A549 (cell line): ENCODE measurements around the gene PTCD3. TPM values are rescaled to one million over a fixed set of nuclear protein-coding genes. Genes with fewer than 3 reads are reported as not detected.

Source experiments
- ATAC-seq, 2 experiments: fragments of 200-7000 bp in 1 of 2; fragments of >200 bp in 1 of 2; cut with Nextera tagmentation in 1 of 2; cut with Tn5 transposase in 1 of 2; 3 replicates each; pipeline versions ENCODE4 v1.8.0 to v1.9.1; 2018 to 2020; ENCODE audit warnings: mild to moderate bottlenecking in 1 of 2, moderate library complexity in 1 of 2
- CTCF ChIA-PET: fragments of 300-600 bp; sonication (Branson Sonifier 250); formaldehyde crosslinking; extraction: SDS; loops from one replicate; lab custom pipeline; 2021; ENCODE audit warnings: antibody characterized with exemption, inconsistent platforms; lab: Yijun Ruan, JAX
- POLR2A ChIA-PET: fragments of 350-600 bp; formaldehyde crosslinking; extraction: SDS; loops from one replicate; lab custom pipeline; 2021; ENCODE audit warnings: antibody characterized with exemption, inconsistent platforms; lab: Yijun Ruan, JAX
- DNase-seq, 2 experiments: peaks; one replicate each; pipeline versions ENCODE4 v3.0.0 to v3.0.0-alpha.2; 2011 to 2016; ENCODE audit warnings: low read depth in 1 of 2, low spot score in 1 of 2
- FAIRE-seq: peaks from 2 replicates; lab custom pipeline; 2011; peaks lifted over from hg19 to GRCh38; lab: Jason Lieb, UNC
- H3K27ac ChIP-seq, 2 experiments: fragments of >200 bp; sonication (Bioruptor Twin); formaldehyde crosslinking; 3 replicates each; pipeline ENCODE4 v1.5.1; 2016 to 2017
- H3K4me1 ChIP-seq: fragments of >200 bp; sonication (Bioruptor Twin); formaldehyde crosslinking; 3 replicates; pipeline ENCODE4 v1.6.1; 2016
- H3K4me2 ChIP-seq: fragments of >200 bp; sonication (Bioruptor Twin); formaldehyde crosslinking; 3 replicates; pipeline ENCODE4 v1.6.1; 2016
- H3K4me3 ChIP-seq: fragments of >200 bp; sonication (Bioruptor Twin); formaldehyde crosslinking; 3 replicates; pipeline ENCODE4 v1.5.1; 2016
- H3K9me3 ChIP-seq: fragments of >200 bp; sonication (Bioruptor Twin); formaldehyde crosslinking; 3 replicates; pipeline ENCODE4 v1.6.1; 2016
- CBX8 ChIP-seq: fragments of 200-600 bp; sonication (generic); IDR thresholded peaks from 2 replicates; pipeline ENCODE4 v1.6.1; 2016
- CHD4 ChIP-seq: fragments of 200-600 bp; sonication (generic); IDR thresholded peaks from 2 replicates; pipeline ENCODE4 v1.6.1; 2016; ENCODE audit warnings: antibody characterized with exemption, mild to moderate bottlenecking, borderline replicate concordance
- EHMT2 ChIP-seq: fragments of 200-600 bp; sonication (generic); IDR thresholded peaks from 2 replicates; pipeline ENCODE4 v1.6.1; 2016; ENCODE audit warnings: antibody characterized with exemption, low read depth, mild to moderate bottlenecking, moderate library complexity
- FOSL2 ChIP-seq, 2 experiments: fragments of 450-650 bp in 1 of 2; fragments of >200 bp in 1 of 2; sonication (Bioruptor Twin) in 1 of 2; formaldehyde crosslinking; IDR thresholded peaks; 2 replicates each; pipeline versions ENCODE4 v1.5.0 to v1.6.1; 2016 to 2020; ENCODE audit warnings: mild to moderate bottlenecking in 1 of 2, moderate library complexity in 1 of 2
- GATA3 ChIP-seq: IDR thresholded peaks from 2 replicates; pipeline ENCODE4 v1.6.1; 2012; ENCODE audit warnings: borderline replicate concordance
- HEYL ChIP-seq: fragments of 250-450 bp; sonication (Bioruptor Pico); IDR thresholded peaks from 2 replicates; pipeline ENCODE4 v1.8.0; 2021; ENCODE audit warnings: mild to moderate bottlenecking, moderate library complexity
- JUN ChIP-seq, 2 experiments: fragments of >200 bp; sonication (Bioruptor Twin); formaldehyde crosslinking; IDR thresholded peaks; 2 replicates in 1 of 2; 3 replicates in 1 of 2; pipeline ENCODE4 v1.6.1; 2016 to 2017
- JUNB ChIP-seq: fragments of >200 bp; sonication (Bioruptor Twin); formaldehyde crosslinking; IDR thresholded peaks from 2 replicates; pipeline ENCODE4 v1.6.1; 2016
- NPAS2 ChIP-seq: fragments of 250-450 bp; sonication (Bioruptor Pico); IDR thresholded peaks from 2 replicates; pipeline ENCODE4 v1.8.0; 2022; ENCODE audit warnings: mild to moderate bottlenecking, moderate library complexity, borderline replicate concordance
- PHF8 ChIP-seq: fragments of 200-600 bp; sonication (generic); IDR thresholded peaks from 2 replicates; pipeline ENCODE4 v1.6.1; 2016; ENCODE audit warnings: low read depth, mild to moderate bottlenecking, antibody characterized with exemption, moderate library complexity, borderline replicate concordance
- RCOR1 ChIP-seq: fragments of 150-350 bp; IDR thresholded peaks from 2 replicates; pipeline ENCODE4 v1.6.1; 2014; ENCODE audit warnings: antibody characterized with exemption, low read length, low read depth
- RFX5 ChIP-seq: fragments of 450-650 bp; IDR thresholded peaks from 2 replicates; pipeline ENCODE4 v1.7.1; 2014; ENCODE audit warnings: antibody characterized with exemption, mild to moderate bottlenecking, moderate library complexity
- SREBF2 ChIP-seq: fragments of 450-650 bp; IDR thresholded peaks from 2 replicates; pipeline ENCODE4 v1.6.1; 2014; ENCODE audit warnings: mild to moderate bottlenecking, moderate library complexity
- TP53 ChIP-seq: fragments of 250-450 bp; sonication (Bioruptor Pico); IDR thresholded peaks from 2 replicates; pipeline ENCODE4 v1.5.0; 2021; ENCODE audit warnings: mild to moderate bottlenecking, moderate library complexity
- ZC3H11A ChIP-seq: fragments of 450-650 bp; IDR thresholded peaks from 2 replicates; pipeline ENCODE4 v1.6.1; 2014; ENCODE audit warnings: antibody characterized with exemption, mild to moderate bottlenecking
- ZFP36 ChIP-seq: fragments of 450-650 bp; IDR thresholded peaks from 2 replicates; pipeline ENCODE4 v1.6.1; 2014; ENCODE audit warnings: borderline replicate concordance; ENCODE audit not compliant: partially characterized antibody
- WGBS: methylation state at CpG from one replicate; pipeline ENCODE4 v1.1.6; 2017; ENCODE audit errors: missing lambda C conversion rate; 5-methylcytosine and 5-hydroxymethylcytosine counted together
- polyA plus RNA-seq, 4 experiments: library from polyadenylated mRNA; depleted of rRNA in 3 of 4; stranded (reverse); fragments of >200 nt; fragmentation: RNase III in 1 of 4; extraction: RNeasy Plus Mini Kit Qiagen cat#74134 plus additional on column Dnase treatment in 1 of 4; gene quantifications; 2 replicates in 3 of 4; 3 replicates in 1 of 4; pipeline ENCODE4 v1.2.3, GENCODE V29; 2011 to 2017
- TF ChIP-seq, protein P1 (sequence below): fragments of >200 bp; sonication (Bioruptor Twin); formaldehyde crosslinking; IDR thresholded peaks from 3 replicates; pipeline ENCODE4 v1.5.1; 2016
- TF ChIP-seq, protein P2 (sequence below): fragments of 250-450 bp; sonication (Bioruptor Pico); IDR thresholded peaks from 2 replicates; pipeline ENCODE4 v1.5.0; 2021; ENCODE audit warnings: mild to moderate bottlenecking, moderate library complexity, borderline replicate concordance
- TF ChIP-seq, protein P3 (sequence below): fragments of 450-650 bp; IDR thresholded peaks from 2 replicates; pipeline ENCODE4 v1.6.1; 2014; ENCODE audit warnings: antibody characterized with exemption
- TF ChIP-seq, protein P4 (sequence below): IDR thresholded peaks from 2 replicates; pipeline ENCODE4 v1.6.1; 2012; ENCODE audit warnings: low read depth, borderline replicate concordance

PTCD3 gene
- polyA plus RNA-seq, 2 of the 4 experiments (the other 2 are of a cell fraction), result 200 to 260 TPM

DNA sequence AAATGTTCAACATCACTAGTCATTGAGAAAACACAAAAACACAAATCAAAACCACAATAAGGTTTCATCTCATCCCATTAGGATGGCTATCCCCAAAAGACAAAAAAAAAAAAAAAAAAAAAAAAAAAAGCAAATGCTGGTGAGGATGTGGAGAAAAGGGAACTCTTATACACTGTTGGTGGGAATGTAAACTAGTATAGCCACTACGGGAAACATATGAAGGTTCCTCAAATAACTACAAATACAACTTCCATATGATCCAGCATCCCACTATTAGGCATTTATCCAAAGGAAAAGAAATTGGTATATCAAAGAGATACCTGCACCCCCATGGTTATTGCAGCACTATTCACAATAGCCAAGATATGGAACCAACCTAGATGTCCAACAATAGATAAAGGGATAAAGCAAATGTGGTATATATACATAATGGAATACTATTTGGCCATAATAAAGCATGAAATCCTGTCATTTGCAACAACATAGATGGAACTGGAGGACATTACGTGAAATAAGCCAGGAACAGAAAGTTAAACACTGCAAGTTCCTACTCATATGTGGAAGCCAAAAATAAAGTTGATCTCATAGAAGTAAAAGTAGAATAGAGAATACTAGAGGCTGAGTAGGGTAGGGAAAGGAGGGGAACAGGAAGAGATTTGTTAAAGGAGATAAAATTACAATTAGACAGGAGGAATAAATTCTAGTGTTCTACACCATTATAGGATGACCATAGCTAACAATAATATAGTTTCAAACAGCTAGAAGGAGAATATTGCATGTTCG, 8.7 kb upstream of the PTCD3 start (continued):
- no peak for TF ChIP-seq RCOR1
- no peak for TF ChIP-seq GATA3
- TF ChIP-seq ZC3H11A, result no peak
- TF ChIP-seq RFX5, result no peak
- TF ChIP-seq JUN (IDR thresholded peaks at IDR 0.05), result no peak
- TF ChIP-seq CHD4, result no peak
- TF ChIP-seq PHF8, result no peak

DNA sequence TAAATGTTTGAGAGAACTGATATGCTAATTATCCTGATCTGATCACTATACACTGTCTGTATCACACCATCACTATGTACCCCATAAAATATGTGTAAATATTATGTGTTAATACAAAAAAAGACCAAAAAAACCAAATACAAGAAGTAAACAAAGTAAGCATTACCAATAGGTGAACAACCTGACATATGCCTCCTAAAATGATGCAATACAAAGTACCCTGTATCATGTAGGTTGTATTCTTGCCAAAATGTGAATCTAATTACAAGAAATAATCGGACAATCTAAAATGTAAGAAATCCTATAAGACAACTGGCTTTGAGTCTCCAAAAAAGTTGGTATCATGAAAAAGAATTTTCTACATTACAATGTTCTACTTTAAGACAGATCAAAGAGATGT, 8.1 kb upstream of the PTCD3 start:
- 86% methylated on average over 1 of the region's 1 CpG for WGBS
- ATAC-seq, result no peak
- H3K9me3 ChIP-seq, result no peaks in the 10 kb centered on the region
- no peaks in the 10 kb centered on the region for H3K4me1 ChIP-seq
- DNase-seq, result no peak
- ChIA-PET CTCF (interaction anchor here (1.2 to 2.9 kb wide), 7 partner anchors 10 to 210 kb away, joined by 3 to 17 read pairs (median 3); partner anchors contain the start of gene ST3GAL5), POLR2A (no interaction called here)
- TF ChIP-seq, protein P1, sequence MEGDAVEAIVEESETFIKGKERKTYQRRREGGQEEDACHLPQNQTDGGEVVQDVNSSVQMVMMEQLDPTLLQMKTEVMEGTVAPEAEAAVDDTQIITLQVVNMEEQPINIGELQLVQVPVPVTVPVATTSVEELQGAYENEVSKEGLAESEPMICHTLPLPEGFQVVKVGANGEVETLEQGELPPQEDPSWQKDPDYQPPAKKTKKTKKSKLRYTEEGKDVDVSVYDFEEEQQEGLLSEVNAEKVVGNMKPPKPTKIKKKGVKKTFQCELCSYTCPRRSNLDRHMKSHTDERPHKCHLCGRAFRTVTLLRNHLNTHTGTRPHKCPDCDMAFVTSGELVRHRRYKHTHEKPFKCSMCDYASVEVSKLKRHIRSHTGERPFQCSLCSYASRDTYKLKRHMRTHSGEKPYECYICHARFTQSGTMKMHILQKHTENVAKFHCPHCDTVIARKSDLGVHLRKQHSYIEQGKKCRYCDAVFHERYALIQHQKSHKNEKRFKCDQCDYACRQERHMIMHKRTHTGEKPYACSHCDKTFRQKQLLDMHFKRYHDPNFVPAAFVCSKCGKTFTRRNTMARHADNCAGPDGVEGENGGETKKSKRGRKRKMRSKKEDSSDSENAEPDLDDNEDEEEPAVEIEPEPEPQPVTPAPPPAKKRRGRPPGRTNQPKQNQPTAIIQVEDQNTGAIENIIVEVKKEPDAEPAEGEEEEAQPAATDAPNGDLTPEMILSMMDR, result no peak
- no peak for TF ChIP-seq NPAS2 (CRISPR knock-in tag)
- no peak for TF ChIP-seq TP53
- no peak for TF ChIP-seq ZFP36
- no peak for TF ChIP-seq JUN (IDR thresholded peaks at IDR 0.05)
- no peak for TF ChIP-seq FOSL2 (IDR thresholded peaks at IDR 0.05)
- no peak for TF ChIP-seq FOSL2 (CRISPR knock-in tag; IDR thresholded peaks at IDR 0.05)
- no peak for TF ChIP-seq EHMT2
- TF ChIP-seq, protein P2, sequence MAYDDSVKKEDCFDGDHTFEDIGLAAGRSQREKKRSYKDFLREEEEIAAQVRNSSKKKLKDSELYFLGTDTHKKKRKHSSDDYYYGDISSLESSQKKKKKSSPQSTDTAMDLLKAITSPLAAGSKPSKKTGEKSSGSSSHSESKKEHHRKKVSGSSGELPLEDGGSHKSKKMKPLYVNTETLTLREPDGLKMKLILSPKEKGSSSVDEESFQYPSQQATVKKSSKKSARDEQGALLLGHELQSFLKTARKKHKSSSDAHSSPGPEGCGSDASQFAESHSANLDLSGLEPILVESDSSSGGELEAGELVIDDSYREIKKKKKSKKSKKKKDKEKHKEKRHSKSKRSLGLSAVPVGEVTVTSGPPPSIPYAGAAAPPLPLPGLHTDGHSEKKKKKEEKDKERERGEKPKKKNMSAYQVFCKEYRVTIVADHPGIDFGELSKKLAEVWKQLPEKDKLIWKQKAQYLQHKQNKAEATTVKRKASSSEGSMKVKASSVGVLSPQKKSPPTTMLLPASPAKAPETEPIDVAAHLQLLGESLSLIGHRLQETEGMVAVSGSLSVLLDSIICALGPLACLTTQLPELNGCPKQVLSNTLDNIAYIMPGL (CRISPR knock-in tag), result no peak
- TF ChIP-seq HEYL (CRISPR knock-in tag), result no peak
- TF ChIP-seq, protein P3, sequence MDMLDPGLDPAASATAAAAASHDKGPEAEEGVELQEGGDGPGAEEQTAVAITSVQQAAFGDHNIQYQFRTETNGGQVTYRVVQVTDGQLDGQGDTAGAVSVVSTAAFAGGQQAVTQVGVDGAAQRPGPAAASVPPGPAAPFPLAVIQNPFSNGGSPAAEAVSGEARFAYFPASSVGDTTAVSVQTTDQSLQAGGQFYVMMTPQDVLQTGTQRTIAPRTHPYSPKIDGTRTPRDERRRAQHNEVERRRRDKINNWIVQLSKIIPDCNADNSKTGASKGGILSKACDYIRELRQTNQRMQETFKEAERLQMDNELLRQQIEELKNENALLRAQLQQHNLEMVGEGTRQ, result no peak
- TF ChIP-seq, protein P4, sequence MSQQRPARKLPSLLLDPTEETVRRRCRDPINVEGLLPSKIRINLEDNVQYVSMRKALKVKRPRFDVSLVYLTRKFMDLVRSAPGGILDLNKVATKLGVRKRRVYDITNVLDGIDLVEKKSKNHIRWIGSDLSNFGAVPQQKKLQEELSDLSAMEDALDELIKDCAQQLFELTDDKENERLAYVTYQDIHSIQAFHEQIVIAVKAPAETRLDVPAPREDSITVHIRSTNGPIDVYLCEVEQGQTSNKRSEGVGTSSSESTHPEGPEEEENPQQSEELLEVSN, result no peak
- TF ChIP-seq SREBF2, result no peak
- no peak for TF ChIP-seq CHD4
- H3K4me3 ChIP-seq, result no peak overlapping the region
- no peak overlapping the region for H3K4me2 ChIP-seq
- no peak overlapping the region for H3K27ac ChIP-seq
- no peak for FAIRE-seq

DNA sequence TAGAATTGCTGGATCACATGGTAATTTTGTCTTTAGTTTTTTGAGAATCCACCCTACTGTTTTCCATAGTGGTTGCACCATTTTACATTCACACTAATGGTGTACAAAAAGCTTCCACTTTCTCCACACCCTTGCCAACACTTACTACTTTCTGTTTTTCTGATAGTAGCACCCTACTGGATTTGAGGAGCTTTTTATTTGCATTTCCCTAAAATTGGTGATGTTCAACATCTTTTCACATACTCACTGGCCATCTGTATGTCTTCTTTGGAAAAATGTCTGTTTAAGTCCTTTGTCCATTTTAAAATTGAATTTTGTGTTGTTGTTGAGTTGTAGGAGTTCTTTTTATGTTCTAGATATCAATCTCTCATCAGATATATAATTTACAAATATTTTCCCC, 3.9 kb upstream of the PTCD3 start:
- H3K4me3 ChIP-seq, result no peak overlapping the region
- ChIA-PET POLR2A (no interaction called here), CTCF (interaction anchor here (0.6 to 2.1 kb wide), 2 partner anchors 22 to 486 kb away, joined by 3 to 10 read pairs; no protein-coding TSS in a partner anchor)
- H3K9me3 ChIP-seq, result no peaks in the 10 kb centered on the region
- no peak overlapping the region for H3K27ac ChIP-seq
- TF ChIP-seq CBX8, result no peak
- TF ChIP-seq ZFP36, result peak; percentile 61
- no peak for TF ChIP-seq JUNB
- no peak for DNase-seq
- H3K4me1 ChIP-seq, result peaks cover 13% of the 10 kb centered on the region; the same call in 2 of the 3 replicates
- FAIRE-seq, result no peak
- no peak overlapping the region for H3K4me2 ChIP-seq
- no peak for ATAC-seq
